GM19099 (cell line): ENCODE data around the gene EMC8.

ENCODE experiments used
- POLR2A ChIP-seq: IDR thresholded peaks from 3 replicates; pipeline ENCODE4 v1.6.1; 2011; ENCODE audit warnings: low read depth; ENCODE audit not compliant: insufficient read length; ENCODE audit errors: extremely low read depth

Gene EMC8

GRCh38 chr16:85825326-85825725, 26.0 kb upstream of the EMC8 start:
- TF ChIP-seq POLR2A = no peak

GRCh38 chr16:85824161-85825135, 25.1 kb upstream of the EMC8 start:
- TF ChIP-seq POLR2A = no peak

- TF ChIP-seq POLR2A = no peak
These were observed 24.1 kb upstream of the EMC8 start for GRCh38 chr16:85823328-85823920.

- no peak for TF ChIP-seq POLR2A
These were observed 22.8 kb upstream of the EMC8 start for GRCh38 chr16:85822145-85822544.

- TF ChIP-seq POLR2A = no peak
These were observed 22.2 kb upstream of the EMC8 start for GRCh38 chr16:85821390-85822135.

GRCh38 chr16:85820604-85821372, 21.4 kb upstream of the EMC8 start:
- no peak for TF ChIP-seq POLR2A

GRCh38 chr16:85819771-85820170, 20.4 kb upstream of the EMC8 start:
- no peak for TF ChIP-seq POLR2A

- TF ChIP-seq POLR2A = no peak
These were observed 19.9 kb upstream of the EMC8 start for GRCh38 chr16:85819245-85819644.

- TF ChIP-seq POLR2A = no peak
These were observed 16.8 kb upstream of the EMC8 start for GRCh38 chr16:85816159-85816558.

- no peak for TF ChIP-seq POLR2A
These were observed 13.7 kb upstream of the EMC8 start for GRCh38 chr16:85812811-85813700.

- no peak for TF ChIP-seq POLR2A
These were observed 12.9 kb upstream of the EMC8 start for GRCh38 chr16:85812031-85812807.

- no peak for TF ChIP-seq POLR2A
These were observed 11.4 kb upstream of the EMC8 start for GRCh38 chr16:85810742-85811115.

- TF ChIP-seq POLR2A = no peak
These were observed 10.9 kb upstream of the EMC8 start for GRCh38 chr16:85810097-85810741.
